Activated CD4-positive, CD25-positive, alpha-beta regulatory T cell treated with anti-CD3 and anti-CD28 coated beads, Interleukin-2, amount 50 U/mL, for 72 hours (primary cell): ENCODE results near the gene AKAP14.
"Not testable (repeated sequence)": the region's sequence is repeated elsewhere in the genome, so short reads cannot be mapped to it uniquely, and the experiment has no call there.

Experiments
- DNase-seq: peaks from one replicate; pipeline ENCODE4 v3.0.0; 2021

AKAP14 gene

DNA sequence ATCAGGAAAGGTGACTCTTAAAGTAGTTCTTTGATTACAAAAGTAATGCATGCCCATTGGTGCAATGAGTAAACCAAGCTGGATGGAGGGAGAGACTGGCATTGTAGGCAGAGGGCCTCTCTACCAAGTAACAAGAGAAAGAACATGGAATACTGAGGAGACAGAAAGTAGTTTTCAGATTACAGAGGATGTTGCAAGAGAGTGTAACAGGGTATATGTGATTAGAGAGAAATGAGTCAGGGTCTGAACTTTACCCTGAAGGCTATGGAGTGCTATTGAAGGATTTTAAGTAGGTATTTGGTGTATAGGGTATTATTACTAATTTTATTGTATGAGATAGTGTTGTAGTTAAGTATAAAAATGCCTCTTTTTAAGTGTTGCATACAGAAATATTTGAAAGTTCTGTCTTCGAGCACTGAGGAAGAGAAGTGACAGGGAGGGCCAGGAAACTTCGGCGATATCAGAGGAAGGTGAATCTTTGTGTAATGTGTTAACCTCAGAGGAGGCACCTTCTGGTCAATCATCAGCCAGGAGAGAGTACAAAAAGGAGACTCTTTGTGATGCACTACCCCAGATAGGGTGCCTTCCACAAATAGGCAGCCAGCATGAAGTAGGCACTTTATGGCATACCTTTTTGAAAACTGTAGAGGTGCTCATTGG lies 39.7 kb downstream of the AKAP14 start:
- no peak for DNase-seq

GRCh38 chrX:119941336-119941735 lies 45.6 kb downstream of the AKAP14 start:
- DNase-seq, result no peak

DNA sequence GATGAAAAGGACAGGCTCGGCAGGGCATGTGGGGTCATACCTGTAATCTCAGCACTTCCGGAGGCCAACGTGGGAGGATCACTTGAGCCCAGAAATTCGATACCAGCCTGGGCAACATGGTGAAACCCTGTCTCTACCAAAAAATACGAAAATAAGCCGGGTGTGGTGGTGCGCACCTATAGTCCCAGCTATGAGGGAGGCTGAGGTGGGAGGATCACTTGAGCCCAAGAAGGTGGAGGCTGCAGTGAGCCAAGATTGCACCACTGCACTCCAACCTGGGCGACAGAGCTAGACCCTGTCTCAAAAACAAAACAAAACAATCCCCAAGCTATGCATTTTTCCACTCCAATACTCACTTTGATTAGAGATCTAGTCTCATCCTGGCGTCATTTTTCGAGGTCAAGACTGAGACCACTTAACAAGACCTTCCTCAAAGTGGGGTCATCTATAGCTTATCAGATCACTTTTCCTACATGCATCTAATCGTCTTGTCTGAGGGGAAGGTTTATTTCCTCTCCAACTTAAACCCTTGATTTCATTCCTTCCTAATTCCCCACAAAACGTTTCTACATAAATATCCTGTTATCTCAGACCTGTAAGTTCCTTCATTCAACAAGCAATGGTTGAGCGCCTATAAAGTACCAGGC lies 46.6 kb downstream of the AKAP14 start:
- no peak for DNase-seq

DNA sequence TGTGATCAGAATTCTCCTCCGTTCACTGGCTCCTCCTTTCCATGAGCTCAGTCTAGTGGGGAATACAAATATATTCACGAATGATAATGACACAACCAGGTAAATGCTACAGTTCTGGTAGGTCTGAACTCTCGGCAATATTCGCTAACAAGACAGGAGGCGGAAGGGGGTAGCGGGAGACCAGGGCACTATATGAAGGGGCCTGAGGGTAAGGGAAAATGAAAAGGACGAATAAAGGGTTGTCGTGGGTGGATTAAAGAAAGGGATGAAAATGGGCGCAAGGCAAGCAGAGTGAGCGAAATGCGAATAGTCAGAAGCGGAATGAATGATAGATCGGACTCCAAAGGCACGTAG lies 47.1 kb downstream of the AKAP14 start:
- DNase-seq, result no peak

- peak; percentile 73 for DNase-seq
These were observed 47.7 kb downstream of the AKAP14 start, which contains the start of gene NKAP for GRCh38 chrX:119943185-119943988. Gene NKAP, minus strand, starts transcription at chrX:119943751. Its CDS starts 146 bp downstream, at chrX:119943605.

DNA sequence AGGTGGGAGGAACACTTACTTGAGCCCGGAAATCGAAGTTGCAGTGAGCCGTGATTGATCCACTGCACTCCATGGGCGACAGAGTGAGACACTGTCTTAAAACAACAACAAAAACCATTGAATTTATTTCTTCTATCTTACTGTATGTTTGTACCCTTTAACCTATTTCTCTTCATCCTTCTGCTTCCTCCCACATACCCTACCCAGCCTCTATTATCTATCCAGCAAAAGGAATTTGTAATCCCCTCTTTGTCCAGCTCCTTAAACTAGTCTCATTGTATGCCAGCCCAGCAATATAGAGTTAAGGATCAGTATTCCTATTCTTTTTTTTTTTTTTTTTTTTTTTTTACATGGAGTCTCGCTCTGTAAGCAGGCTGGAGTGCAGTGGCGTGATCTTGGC lies 49.8 kb downstream of the AKAP14 start:
- DNase-seq, result no peak

DNA sequence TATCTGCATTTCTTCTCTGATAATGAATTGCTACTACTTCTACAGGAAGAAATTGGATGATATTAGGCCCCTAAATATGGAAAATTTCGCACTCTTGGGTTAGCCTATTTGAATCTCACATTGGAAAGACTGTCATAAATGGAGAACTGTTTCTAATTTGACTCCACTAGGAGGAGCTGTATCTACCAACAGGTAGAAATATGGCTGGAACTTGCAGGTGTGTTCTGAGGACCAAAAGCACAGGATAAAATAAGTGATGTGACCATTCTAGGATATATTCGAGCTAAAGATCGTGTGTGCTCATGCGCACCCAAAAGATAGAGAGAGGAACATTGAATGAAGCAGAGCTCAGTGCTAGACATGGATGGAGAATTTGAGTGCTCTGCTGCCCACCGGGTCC lies 52.7 kb downstream of the AKAP14 start:
- no peak for DNase-seq

GRCh38 chrX:119954374-119954773 lies 58.7 kb downstream of the AKAP14 start:
- no peak for DNase-seq

- DNase-seq, result peak; percentile 30
These were observed 60.3 kb downstream of the AKAP14 start for GRCh38 chrX:119955807-119956570.

- no peak for DNase-seq
These were observed 64.9 kb downstream of the AKAP14 start for GRCh38 chrX:119960625-119961024.

GRCh38 chrX:119966837-119967236 lies 71.1 kb downstream of the AKAP14 start:
- DNase-seq, result not testable (repeated sequence)
